HS-27A (cell line): Measurements from ENCODE around the gene HLA-DPB1.

Experiments
- DNase-seq: peaks from one replicate; pipeline ENCODE4 v3.0.0-alpha.2; 2012; ENCODE audit warnings: low read depth, missing footprints

The HLA-DPB1 gene

GRCh38 chr6:33136310-33136900 lies 60.6 kb downstream of the HLA-DPB1 start:
- DNase-seq = no peak
